Measurements from ENCODE around the gene VPS18. TPM values are rescaled to one million over a fixed set of nuclear protein-coding genes. Genes with fewer than 3 reads are reported as not detected.
A peak's percentile ranks its signal among the peaks of the same experiment; 100 is the strongest.

Gene VPS18
- total RNA-seq, 6 experiments from 2014 or later: 27.7 to 33.1 (median 31.2) TPM

DNA sequence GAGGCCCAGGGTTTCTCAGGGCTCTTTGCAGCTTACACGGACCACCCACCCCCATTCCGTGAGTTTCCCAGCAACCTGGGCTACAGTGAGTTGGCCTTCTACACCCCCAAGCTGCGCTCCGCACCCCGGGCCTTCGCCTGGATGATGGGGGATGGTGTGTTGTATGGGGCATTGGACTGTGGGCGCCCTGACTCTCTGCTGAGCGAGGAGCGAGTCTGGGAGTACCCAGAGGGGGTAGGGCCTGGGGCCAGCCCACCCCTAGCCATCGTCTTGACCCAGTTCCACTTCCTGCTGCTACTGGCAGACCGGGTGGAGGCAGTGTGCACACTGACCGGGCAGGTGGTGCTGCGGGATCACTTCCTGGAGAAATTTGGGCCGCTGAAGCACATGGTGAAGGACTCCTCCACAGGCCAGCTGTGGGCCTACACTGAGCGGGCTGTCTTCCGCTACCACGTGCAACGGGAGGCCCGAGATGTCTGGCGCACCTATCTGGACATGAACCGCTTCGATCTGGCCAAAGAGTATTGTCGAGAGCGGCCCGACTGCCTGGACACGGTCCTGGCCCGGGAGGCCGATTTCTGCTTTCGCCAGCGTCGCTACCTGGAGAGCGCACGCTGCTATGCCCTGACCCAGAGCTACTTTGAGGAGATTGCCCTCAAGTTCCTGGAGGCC lies 5.4 kb downstream of the VPS18 start:
- Mint-ChIP-seq H3K36me3 (ENCODE audit: low read depth) (peaks cover 26% of the 10 kb centered on the region), H3K4me3 (no peak overlapping the region), H3K27ac (no peak overlapping the region), H3K9me3 (no peaks in the 10 kb centered on the region), H3K27me3 (ENCODE audit: insufficient read depth) (no peaks in the 10 kb centered on the region; the same call in 1 of the 2 replicates), H3K4me1 (ENCODE audit: low read depth) (peaks cover 26% of the 10 kb centered on the region)
- TF ChIP-seq, protein P1, sequence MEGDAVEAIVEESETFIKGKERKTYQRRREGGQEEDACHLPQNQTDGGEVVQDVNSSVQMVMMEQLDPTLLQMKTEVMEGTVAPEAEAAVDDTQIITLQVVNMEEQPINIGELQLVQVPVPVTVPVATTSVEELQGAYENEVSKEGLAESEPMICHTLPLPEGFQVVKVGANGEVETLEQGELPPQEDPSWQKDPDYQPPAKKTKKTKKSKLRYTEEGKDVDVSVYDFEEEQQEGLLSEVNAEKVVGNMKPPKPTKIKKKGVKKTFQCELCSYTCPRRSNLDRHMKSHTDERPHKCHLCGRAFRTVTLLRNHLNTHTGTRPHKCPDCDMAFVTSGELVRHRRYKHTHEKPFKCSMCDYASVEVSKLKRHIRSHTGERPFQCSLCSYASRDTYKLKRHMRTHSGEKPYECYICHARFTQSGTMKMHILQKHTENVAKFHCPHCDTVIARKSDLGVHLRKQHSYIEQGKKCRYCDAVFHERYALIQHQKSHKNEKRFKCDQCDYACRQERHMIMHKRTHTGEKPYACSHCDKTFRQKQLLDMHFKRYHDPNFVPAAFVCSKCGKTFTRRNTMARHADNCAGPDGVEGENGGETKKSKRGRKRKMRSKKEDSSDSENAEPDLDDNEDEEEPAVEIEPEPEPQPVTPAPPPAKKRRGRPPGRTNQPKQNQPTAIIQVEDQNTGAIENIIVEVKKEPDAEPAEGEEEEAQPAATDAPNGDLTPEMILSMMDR (IDR thresholded peaks at IDR 0.05): no peak
- no peak for DNase-seq

DNA sequence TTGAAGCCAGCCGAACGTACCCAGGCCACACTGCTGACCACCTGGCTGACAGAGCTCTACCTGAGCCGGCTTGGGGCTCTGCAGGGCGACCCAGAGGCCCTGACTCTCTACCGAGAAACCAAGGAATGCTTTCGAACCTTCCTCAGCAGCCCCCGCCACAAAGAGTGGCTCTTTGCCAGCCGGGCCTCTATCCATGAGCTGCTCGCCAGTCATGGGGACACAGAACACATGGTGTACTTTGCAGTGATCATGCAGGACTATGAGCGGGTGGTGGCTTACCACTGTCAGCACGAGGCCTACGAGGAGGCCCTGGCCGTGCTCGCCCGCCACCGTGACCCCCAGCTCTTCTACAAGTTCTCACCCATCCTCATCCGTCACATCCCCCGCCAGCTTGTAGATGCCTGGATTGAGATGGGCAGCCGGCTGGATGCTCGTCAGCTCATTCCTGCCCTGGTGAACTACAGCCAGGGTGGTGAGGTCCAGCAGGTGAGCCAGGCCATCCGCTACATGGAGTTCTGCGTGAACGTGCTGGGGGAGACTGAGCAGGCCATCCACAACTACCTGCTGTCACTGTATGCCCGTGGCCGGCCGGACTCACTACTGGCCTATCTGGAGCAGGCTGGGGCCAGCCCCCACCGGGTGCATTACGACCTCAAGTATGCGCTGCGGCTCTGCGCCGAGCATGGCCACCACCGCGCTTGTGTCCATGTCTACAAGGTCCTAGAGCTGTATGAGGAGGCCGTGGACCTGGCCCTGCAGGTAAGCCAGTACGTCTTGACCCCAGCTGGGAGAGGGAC lies 6.2 kb downstream of the VPS18 start:
- TF ChIP-seq, protein P1 (IDR thresholded peaks at IDR 0.05): no peak
- no peaks in the 10 kb centered on the region for H3K9me3 Mint-ChIP-seq
- no peak for DNase-seq
- H3K27me3 Mint-ChIP-seq (ENCODE audit: insufficient read depth): no peaks in the 10 kb centered on the region; the same call in 1 of the 2 replicates
- H3K27ac Mint-ChIP-seq: no peak overlapping the region
- peaks cover 24% of the 10 kb centered on the region for H3K4me1 Mint-ChIP-seq (ENCODE audit: low read depth)
- peaks cover 22% of the 10 kb centered on the region; the same call in 1 of the 2 replicates for H3K36me3 Mint-ChIP-seq (ENCODE audit: low read depth)
- H3K4me3 Mint-ChIP-seq: no peak overlapping the region

DNA sequence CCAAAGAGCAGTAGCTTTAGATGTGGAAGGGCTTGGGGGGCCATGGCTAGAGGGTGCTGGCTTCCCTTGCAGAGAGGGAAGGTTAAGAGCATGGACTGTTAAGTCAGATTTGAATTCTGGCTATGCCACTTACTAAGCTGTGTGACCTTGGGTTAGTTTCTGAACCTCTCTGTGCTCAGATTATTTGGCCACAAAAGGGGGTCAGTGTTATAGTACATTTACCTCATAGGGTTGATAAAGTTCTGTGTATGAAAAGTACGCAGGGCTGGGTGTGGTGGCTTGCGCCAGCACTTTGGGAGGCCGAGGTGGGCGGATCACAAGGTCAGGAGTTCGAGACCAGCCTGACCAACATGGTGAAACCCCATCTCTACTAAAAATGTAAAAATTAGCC lies 6.8 kb downstream of the VPS18 start:
- H3K27me3 Mint-ChIP-seq (ENCODE audit: insufficient read depth): no peaks in the 10 kb centered on the region; the same call in 1 of the 2 replicates
- H3K36me3 Mint-ChIP-seq (ENCODE audit: low read depth): peaks cover 22% of the 10 kb centered on the region; the same call in 1 of the 2 replicates
- H3K27ac Mint-ChIP-seq: no peak overlapping the region
- TF ChIP-seq, protein P1 (IDR thresholded peaks at IDR 0.05): no peak
- H3K4me3 Mint-ChIP-seq: no peak overlapping the region
- H3K9me3 Mint-ChIP-seq: no peaks in the 10 kb centered on the region
- DNase-seq: no peak
- H3K4me1 Mint-ChIP-seq (ENCODE audit: low read depth): peaks cover 24% of the 10 kb centered on the region

DNA sequence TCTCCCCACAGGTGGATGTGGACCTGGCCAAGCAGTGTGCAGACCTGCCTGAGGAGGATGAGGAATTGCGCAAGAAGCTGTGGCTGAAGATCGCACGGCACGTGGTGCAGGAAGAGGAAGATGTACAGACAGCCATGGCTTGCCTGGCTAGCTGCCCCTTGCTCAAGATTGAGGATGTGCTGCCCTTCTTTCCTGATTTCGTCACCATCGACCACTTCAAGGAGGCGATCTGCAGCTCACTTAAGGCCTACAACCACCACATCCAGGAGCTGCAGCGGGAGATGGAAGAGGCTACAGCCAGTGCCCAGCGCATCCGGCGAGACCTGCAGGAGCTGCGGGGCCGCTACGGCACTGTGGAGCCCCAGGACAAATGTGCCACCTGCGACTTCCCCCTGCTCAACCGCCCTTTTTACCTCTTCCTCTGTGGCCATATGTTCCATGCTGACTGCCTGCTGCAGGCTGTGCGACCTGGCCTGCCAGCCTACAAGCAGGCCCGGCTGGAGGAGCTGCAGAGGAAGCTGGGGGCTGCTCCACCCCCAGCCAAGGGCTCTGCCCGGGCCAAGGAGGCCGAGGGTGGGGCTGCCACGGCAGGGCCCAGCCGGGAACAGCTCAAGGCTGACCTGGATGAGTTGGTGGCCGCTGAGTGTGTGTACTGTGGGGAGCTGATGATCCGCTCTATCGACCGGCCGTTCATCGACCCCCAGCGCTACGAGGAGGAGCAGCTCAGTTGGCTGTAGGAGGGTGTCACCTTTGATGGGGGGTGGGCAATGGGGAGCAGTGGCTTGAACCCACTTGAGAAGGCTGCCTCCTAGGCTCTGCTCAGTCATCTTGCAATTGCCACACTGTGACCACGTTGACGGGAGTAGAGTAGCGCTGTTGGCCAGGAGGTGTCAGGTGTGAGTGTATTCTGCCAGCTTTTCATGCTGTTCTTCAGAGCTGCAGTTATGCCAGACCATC lies 8.6 kb downstream of the VPS18 start:
- H3K27me3 Mint-ChIP-seq (ENCODE audit: insufficient read depth): no peaks in the 10 kb centered on the region; the same call in 1 of the 2 replicates
- H3K27ac Mint-ChIP-seq: no peak overlapping the region
- H3K4me3 Mint-ChIP-seq: no peak overlapping the region
- H3K36me3 Mint-ChIP-seq (ENCODE audit: low read depth): peaks cover 22% of the 10 kb centered on the region; the same call in 1 of the 2 replicates
- H3K4me1 Mint-ChIP-seq (ENCODE audit: low read depth): peaks cover 23% of the 10 kb centered on the region
- DNase-seq: no peak
- H3K9me3 Mint-ChIP-seq: no peaks in the 10 kb centered on the region
- TF ChIP-seq, protein P1 (IDR thresholded peaks at IDR 0.05): no peak

DNA sequence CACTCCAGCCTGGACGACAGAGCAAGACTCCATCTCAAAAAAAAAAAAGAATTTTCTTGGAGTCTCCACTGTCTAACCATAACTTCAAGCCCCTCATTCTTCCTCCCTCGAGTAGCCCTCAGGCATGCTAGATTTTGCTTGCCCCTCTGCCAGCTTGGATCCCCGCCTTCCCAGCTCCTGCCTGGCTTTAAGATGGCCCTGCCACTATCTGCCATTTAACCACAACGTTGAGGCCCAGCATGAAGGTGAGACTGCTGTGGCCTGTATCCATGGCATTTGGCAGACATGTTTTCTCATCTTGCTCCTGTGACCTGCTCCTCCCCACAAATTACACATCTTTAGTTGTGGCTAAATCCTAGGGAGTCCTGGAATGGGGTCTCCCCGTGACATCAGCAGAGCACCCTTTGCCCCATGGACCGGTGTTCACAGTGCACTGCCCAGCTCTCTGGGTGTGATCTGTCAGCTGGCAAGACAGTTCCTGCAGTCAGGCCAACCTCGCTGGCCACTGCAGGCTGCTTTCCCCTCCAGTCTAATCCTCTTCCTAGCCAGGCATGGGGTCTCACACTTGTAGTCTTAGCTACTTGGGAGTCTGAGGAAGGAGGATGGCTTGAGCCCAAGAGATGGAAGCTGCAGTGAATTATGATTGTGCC lies 10.4 kb downstream of the VPS18 start:
- peaks cover 27% of the 10 kb centered on the region for H3K4me1 Mint-ChIP-seq (ENCODE audit: low read depth)
- H3K36me3 Mint-ChIP-seq (ENCODE audit: low read depth): peaks cover 22% of the 10 kb centered on the region; the same call in 1 of the 2 replicates
- H3K27me3 Mint-ChIP-seq (ENCODE audit: insufficient read depth): no peaks in the 10 kb centered on the region; the same call in 1 of the 2 replicates
- TF ChIP-seq, protein P1 (IDR thresholded peaks at IDR 0.05): no peak
- no peaks in the 10 kb centered on the region for H3K9me3 Mint-ChIP-seq
- no peak overlapping the region for H3K4me3 Mint-ChIP-seq
- H3K27ac Mint-ChIP-seq: peak overlapping the region; percentile 74
- no peak for DNase-seq
